Measurements from ENCODE around the gene RGS12.
"Not testable (repeated sequence)": the region's sequence is repeated elsewhere in the genome, so short reads cannot be mapped to it uniquely, and the experiment has no call there.

Gene RGS12

GRCh38 chr4:3295837-3296624 lies 3.2 kb downstream of the RGS12 start:
- FAIRE-seq (no peak), DNase-seq (ENCODE audit: insufficient read length, low spot score) (no peak)

- no peak for FAIRE-seq
Observed at GRCh38 chr4:3296651-3297050, 3.8 kb downstream of the RGS12 start.

DNA sequence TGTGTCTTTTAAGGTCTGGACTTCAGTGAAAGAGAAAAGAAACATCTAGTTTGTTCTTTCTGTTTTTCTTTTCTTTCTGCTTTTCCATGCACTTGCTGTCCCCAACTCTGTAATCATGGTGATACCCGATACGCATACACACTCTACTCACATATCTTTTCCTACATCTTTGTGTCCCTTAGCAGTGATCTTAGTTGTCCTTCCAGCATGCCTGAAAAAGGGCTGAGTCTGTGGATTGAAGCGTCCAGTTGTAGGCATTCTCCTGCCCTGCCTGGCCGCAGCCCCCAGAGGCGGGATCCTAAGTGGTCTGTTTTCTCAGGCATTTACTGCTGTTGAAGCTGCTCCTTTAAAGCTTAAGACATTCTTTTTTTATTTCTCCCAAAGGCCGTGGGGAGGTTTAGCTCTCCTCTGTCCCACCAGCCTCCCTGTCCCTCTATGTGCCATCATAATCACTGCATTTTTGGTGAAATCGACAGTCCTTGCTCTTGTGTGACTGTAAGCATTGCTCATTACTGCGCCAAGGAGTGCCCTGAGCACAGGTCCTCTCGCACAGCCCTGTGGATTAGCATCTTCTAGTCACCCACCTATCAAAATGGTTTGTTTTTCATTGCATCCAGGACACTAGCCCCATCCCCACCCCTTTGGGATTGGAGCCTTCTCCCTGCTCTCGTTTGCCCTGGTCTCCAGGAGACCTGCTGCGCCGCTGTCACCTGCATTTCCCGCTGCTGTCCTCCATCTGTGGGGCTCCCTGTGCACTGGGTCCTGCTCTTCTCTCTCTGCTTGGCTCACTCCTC lies 4.4 kb downstream of the RGS12 start:
- FAIRE-seq (no peak), DNase-seq (ENCODE audit: insufficient read length, low spot score) (no peak)

More at GRCh38 chr4:3296651-3297050, 3.8 kb downstream of the RGS12 start:
- DNase-seq (ENCODE audit: insufficient read length, low spot score): no peak

DNA sequence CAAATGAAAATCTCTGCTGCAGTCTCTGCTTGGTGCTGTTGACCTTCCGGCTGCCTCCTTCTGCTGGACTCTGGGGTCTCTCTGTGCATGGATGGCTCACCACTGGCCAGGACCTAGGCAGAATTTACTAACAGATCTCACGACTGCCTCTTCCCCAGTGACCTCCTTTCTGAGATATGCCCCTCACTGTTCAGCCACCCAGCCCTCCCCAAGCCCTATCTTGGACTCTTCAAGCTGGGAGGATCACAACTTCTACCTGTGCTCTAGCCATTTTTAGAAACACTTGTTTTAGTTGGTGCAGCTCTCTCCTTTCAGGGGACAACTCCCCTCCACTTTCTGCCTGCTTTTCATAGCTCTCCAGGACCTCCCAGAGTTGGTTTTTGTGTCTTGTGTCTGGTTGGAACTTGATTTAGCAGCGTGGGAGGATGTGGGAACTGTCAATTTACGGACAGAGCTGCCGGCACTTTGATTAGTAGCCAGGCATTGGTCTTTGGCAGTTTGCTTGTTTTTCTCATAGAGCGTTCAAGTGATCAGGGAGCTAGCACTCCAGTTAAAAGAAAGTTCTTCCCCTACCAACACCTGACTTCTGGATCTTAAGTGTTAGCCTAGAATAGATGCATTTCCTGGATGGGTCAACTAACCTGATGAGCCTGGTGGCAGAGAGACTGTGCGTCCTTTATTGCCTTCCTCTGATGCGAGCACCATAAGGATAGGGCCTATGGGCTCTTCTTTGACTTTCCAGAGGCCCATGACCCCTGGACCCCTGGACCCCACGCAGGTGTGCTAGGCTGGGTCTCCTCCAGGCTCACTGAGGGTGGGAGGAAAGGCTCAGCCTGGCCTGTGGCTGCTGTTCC lies 6.5 kb downstream of the RGS12 start:
- DNase-seq (ENCODE audit: insufficient read length, low spot score): no peak

GRCh38 chr4:3299976-3300671 lies 7.3 kb downstream of the RGS12 start:
- DNase-seq (ENCODE audit: insufficient read length, low spot score) (no peak), FAIRE-seq (no peak)

More for the DNA sequence above, 6.5 kb downstream of the RGS12 start:
- FAIRE-seq: no peak

GRCh38 chr4:3300882-3301281 lies 8.1 kb downstream of the RGS12 start:
- not testable (repeated sequence) for FAIRE-seq; DNase-seq (ENCODE audit: insufficient read length, low spot score)

DNA sequence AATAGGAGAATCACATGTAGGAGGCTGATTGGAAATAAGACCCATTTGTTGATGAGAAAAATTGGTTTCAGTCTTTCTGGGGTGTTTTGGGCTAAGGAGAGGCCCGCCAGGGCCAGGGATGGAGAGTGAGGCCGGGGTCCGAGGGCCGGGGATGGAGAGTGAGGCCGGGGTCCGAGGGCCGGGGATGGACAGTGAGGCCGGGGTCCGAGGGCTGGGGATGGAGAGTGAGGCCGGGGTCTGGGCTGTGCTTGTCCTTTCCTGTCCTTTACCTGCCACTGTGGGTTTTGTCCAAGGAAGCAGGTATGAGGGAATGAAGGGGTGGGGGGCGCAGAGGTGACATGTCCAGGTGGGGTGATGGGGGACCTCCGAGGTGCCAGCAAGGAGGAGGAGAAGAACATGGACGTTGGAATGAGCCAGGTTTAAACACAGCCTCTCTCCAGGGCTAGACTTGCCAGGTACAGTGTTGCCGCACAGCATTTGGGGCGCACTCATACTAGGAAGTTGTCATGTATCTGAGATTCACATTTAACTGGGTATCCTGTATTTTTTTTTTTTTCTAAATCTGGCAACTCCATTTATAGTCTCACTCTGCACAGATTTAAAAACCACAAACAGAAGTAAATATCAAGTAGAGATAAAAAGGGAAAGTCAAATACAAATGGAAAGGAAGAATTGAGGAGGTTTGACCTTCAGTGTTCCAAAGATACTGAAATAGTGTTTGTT lies 8.8 kb downstream of the RGS12 start:
- no peak for FAIRE-seq
- DNase-seq (ENCODE audit: insufficient read length, low spot score): no peak

DNA sequence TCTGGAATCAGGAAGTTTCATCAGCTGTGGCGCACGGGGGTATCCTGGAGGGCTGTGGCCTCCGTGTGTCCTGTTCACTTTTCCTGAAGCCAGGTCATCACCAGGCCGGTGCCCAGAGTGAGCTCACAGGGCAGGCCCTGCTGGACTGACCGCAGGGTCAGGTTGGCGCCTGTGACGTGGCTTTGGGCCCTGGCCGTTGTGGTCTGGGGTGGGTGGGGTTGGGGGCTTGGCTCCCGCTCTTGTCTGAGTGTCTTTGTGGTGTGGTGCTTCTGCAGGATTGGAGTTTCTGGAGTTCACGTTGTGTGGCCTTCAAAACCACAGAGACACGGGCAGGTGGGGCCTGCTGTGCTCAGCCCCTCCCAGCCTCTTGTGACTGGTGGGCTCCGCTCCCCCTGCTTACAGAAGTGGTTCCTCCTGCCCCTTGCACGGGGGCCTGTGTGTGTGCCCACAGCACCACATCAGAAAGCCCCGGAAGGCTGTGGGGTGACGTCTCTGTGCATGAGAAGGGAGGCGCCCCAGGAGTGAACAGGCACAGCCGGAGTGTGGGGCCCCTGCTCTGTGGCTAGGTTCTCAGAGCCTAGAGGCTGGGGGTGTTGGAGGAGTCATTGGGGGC lies 9.5 kb downstream of the RGS12 start:
- FAIRE-seq (no peak), DNase-seq (ENCODE audit: insufficient read length, low spot score) (no peak)

GRCh38 chr4:3302786-3303564 lies 10.2 kb downstream of the RGS12 start:
- FAIRE-seq: no peak
- no peak for DNase-seq (ENCODE audit: insufficient read length, low spot score)

DNA sequence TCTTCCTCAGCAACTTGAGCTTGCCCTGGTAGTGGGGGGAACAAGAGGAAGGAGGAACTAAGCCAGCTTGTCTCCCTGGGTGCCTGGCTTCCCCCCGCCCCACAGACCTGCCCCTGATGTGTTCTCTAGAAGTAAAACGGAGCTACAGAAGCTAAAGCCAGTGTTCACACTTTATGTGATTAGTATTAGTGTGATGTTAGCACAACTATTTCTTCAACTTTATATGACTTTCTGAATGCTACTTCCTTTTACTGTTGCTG lies 10.7 kb downstream of the RGS12 start:
- FAIRE-seq (no peak), DNase-seq (ENCODE audit: insufficient read length, low spot score) (no peak)

DNA sequence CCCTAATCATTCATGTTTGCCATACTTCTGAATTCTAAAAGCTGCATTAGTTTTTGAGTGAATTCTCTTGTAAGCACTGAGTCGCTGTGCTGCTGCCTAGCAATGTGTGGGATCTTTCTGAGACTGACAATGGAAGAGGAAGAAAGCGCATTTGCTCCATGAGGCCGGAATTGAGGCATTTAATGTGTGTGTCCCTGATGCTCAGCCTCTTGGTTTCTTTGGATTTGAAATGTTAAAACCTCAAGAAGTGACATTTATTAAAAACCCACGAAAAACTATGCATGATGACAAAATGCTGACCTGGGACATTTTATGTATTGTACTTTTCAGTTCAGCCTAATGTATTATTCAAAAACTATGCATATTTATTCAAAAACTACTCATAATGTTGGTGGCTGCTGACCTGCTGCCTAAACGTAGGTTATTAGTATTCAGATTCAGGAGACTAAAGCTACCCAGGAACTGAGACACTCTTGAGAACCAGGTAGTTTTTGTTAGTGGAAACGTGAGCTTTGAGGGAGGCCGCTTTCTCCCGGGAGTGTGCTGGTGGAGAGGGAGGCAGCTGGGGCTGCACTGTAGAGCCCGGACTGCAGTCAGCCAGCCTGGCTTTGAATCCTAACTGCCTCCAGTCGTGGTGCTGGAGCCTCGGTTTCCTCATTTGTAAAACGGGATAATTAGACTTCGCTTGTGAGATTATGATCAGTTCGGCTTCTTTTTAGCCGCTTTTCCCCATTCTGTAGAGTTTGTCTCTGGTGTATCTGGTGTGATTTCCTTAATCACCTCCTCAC lies 11.3 kb downstream of the RGS12 start:
- DNase-seq (ENCODE audit: insufficient read length, low spot score): no peak
- no peak for FAIRE-seq

- FAIRE-seq: no peak
- no peak for DNase-seq (ENCODE audit: insufficient read length, low spot score)
Observed at GRCh38 chr4:3304831-3305609, 12.2 kb downstream of the RGS12 start.

DNA sequence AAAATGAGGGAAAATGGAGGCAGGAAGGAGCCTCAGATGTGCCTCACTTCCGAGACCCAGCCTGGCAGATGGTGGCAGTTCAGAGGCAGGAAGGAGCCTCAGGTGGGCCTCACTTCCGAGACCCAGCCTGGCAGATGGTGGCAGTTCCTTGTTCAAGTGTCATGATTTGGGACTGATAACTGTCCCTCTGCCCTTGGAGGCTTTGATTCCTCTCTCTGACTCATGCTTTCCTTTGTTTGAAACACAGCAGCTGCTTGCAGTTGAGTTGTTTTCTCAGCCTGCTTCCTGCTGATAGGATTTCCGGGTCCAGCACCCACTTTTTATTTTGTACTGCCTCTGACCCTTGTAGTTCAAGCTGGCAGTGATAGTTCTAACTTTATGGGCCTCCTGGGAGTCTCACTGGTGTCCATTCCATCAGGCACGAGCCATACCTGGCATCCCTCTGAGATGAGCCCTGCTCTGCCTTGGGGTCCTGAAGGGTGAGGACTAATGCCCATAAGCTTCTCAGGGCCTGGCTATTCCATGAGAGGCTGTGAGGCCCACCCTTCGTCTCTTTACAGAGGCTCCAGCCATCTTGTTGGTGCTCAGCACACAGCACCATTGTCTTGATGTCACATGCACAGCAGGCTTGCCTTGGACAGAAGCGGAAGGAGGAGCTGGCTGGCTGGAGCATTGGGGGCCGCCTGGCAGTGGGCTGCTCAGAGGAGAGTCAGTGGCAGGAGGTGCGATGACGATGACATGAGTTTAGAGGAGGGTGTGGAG lies 13.0 kb downstream of the RGS12 start:
- FAIRE-seq (no peak), DNase-seq (ENCODE audit: insufficient read length, low spot score) (no peak)

GRCh38 chr4:3306450-3306849 lies 13.6 kb downstream of the RGS12 start:
- DNase-seq (ENCODE audit: insufficient read length, low spot score) (no peak), FAIRE-seq (no peak)

DNA sequence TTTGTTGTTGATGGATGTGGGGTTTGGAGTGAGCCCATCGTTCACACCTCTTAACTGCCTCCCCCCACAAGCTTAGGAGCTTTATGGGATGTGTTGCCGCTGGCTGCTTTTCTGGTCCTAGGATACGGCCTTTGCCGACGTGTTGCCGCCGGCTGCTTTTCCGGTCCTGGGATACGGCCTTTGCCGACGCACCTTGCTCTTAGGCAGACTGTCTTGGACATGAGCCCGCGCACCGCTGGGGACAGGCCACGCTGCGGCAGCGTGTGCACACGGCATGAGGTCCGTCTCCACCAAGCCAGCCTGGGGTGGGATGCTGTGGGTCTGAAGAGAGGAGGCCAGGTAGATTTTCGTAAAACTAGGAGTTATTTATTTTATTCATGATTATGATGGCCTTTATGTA lies 14.2 kb downstream of the RGS12 start:
- DNase-seq (ENCODE audit: insufficient read length, low spot score): no peak

DNA sequence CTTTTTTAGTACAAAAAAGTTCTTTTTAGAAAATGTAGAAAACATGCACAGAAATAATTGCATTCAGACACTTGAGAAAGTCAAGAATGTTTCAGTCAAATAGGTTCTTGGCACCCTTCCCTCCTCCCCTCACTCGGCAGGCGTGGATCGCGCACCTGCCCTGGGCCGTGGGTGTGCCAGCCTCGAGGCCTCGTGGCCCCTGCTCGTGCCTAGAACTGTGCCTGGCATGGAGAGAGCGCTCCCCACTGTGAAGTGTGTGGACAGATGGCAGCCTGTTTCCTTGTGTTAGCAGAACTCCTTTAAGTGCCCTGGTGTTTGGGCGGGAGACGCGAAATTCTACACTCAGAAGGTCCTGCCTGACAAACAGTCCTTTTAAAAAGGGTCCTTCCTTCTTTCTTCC lies 14.7 kb downstream of the RGS12 start:
- DNase-seq (ENCODE audit: insufficient read length, low spot score): no peak

More for the DNA sequence above, 14.2 kb downstream of the RGS12 start:
- no peak for FAIRE-seq

More for the DNA sequence above, 14.7 kb downstream of the RGS12 start:
- FAIRE-seq: no peak

Data from HTR-8/SVneo (cell line).